SK-N-MC (cell line): Measurements from ENCODE around the gene CYBA.

Experiments used
- DNase-seq: peaks from one replicate; pipeline ENCODE4 v3.0.0-alpha.2; 2011; ENCODE audit warnings: low read depth, low spot score
- H3K27ac ChIP-seq: fragments of 200-600 bp; sonication (generic); 2 replicates; pipeline ENCODE4 v1.5.1; 2016; ENCODE audit warnings: mixed run types
- H3K36me3 ChIP-seq: fragments of 200-600 bp; sonication (generic); 2 replicates; pipeline ENCODE4 v1.6.1; 2017; ENCODE audit warnings: antibody characterized with exemption, low read length, mixed read lengths; ENCODE audit not compliant: insufficient read depth
- H3K4me3 ChIP-seq: fragments of 200-600 bp; sonication (generic); 2 replicates; pipeline ENCODE4 v1.5.1; 2016
- H3K9ac ChIP-seq: fragments of 200-600 bp; sonication (generic); 2 replicates; pipeline ENCODE4 v1.8.0; 2017; ENCODE audit warnings: mixed run types, mixed read lengths; ENCODE audit not compliant: insufficient read length
- H3K9me3 ChIP-seq: fragments of 200-600 bp; sonication (generic); 2 replicates; pipeline ENCODE4 v1.6.1; 2017; ENCODE audit warnings: low read depth, mild to moderate bottlenecking, antibody characterized with exemption, low read length, moderate library complexity, mixed read lengths
- EZH2 ChIP-seq: fragments of 200-600 bp; sonication (generic); IDR thresholded peaks from one replicate; pipeline ENCODE4 v1.6.1; 2017; ENCODE audit warnings: antibody characterized with exemption
- FOXP2 ChIP-seq: optimal IDR thresholded peaks from 2 replicates; pipeline ENCODE3; 2011; ENCODE audit warnings: mild to moderate bottlenecking, moderate library complexity; ENCODE audit not compliant: insufficient read depth; ENCODE audit errors: extremely low read length, control extremely low read depth
- POLR2AphosphoS5 ChIP-seq: IDR thresholded peaks from 2 replicates; pipeline ENCODE4 v1.6.1; 2012; ENCODE audit warnings: mild to moderate bottlenecking, low read depth, low read length, borderline replicate concordance

Gene CYBA

DNA sequence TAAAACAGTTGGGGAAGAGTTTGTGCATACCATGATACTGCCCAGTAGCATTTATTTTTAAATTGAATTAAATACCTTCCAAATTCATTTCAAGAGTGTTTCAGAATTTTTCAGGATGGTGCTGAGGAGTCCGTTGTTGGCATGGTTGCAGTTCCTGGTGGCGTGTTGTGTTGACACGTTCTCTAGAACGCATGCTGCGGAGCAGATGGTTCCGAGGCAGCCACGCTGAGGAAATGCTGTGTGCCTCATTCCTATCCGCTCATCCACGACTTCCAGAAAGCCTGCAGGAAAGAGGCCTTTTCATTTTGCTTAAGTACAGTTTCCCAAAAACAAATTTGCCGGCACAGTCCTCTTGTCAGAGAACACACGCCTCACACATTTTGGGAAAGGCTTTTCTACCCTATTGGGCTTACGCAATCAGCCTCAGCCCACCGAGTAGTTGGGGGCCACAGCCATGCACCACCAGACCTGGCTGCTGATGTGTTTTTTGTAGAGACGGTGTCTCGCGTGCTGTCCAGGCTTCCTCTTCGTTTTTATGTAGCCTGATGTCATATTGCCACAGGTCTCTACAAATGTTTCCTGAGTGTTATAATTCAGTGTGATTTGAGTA is 44.6 kb downstream of the CYBA start:
- H3K27ac ChIP-seq = no peak overlapping the region
- H3K9me3 ChIP-seq = no peaks in the 10 kb centered on the region
- H3K36me3 ChIP-seq = no peaks in the 10 kb centered on the region; the same call in 1 of the 2 replicates
- H3K4me3 ChIP-seq = no peak overlapping the region
- DNase-seq = no peak
- no peak for TF ChIP-seq FOXP2
- no peak for TF ChIP-seq POLR2AphosphoS5
- no peak for TF ChIP-seq EZH2
- H3K9ac ChIP-seq = no peak overlapping the region

DNA sequence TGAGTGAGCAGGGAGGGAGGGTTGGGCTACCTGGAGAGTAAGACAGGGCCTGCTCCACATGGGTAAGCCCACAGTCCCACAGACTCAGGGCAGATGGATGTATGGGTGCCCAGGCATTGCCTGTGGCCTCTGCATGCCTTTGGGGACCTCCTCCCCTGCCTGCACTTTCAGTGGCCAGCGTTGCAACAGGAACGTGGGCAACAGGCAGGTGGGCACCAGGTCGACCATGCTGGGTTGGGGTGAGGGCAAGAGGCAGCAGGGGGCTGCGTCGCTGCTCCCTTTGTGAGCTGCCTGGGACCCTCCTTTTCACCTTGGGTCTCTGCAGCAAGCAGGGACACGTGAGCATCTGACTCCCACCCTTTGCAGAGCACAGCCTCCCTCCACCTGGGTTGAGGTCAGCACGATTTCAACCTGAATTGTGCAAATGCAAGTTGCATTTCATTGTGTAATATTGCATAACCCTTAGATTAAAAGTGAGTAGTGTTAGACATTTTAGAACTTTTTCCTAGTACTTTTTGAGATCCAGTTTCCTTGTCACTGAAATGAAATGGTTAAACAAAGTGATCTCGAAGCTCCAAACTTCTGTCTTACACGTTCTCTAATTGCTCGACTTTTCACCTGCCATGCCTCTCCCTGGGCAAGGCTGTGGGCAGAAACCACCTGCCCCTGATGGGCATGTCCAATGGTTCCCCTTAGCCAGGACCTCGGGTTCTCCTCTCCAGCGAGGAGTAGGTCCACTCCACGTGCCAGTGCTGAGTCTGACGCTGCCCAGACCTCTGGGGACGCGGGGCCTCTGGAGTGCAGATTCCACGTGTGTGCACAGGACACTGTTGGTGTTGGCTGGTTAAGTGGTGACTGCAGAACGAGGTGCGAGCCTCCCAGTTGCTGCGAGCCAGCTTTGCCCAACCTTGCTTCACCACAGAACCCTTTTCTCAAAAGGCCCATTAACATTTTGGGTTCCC is 45.4 kb downstream of the CYBA start:
- no peak for DNase-seq
- no peak for TF ChIP-seq POLR2AphosphoS5
- no peak for TF ChIP-seq EZH2
- no peak for TF ChIP-seq FOXP2
- peaks cover 5% of the 10 kb centered on the region; the same call in 1 of the 2 replicates for H3K36me3 ChIP-seq
- no peaks in the 10 kb centered on the region for H3K9me3 ChIP-seq
- no peak overlapping the region for H3K9ac ChIP-seq
- no peak overlapping the region for H3K27ac ChIP-seq
- H3K4me3 ChIP-seq = no peak overlapping the region

DNA sequence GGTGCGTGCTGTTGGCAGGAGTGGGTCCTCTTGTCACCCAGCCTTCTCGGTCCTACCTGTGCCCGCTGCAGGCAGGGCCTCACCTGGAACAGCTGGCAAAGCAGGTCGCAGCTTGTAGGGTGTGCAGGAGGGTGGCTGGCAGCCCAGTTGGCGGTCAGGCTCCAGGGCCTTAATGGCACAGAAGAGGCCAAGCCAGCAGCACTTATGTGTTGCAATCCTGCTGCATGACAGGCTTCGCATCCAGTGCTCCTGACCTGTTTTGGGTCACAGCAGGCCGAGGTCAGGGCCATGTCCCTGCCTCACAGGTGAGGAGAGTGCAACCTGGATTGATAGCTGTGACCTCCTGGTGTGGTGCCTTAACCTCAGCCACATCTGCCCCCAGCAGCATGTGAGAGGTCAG is 48.8 kb downstream of the CYBA start:
- Histone ChIP-seq H3K36me3 (peaks cover 12% of the 10 kb centered on the region; the same call in 1 of the 2 replicates), H3K9me3 (no peaks in the 10 kb centered on the region), H3K9ac (no peak overlapping the region), H3K4me3 (no peak overlapping the region), H3K27ac (no peak overlapping the region)
- DNase-seq = no peak
- TF ChIP-seq FOXP2 (no peak), EZH2 (no peak), POLR2AphosphoS5 (no peak)

DNA sequence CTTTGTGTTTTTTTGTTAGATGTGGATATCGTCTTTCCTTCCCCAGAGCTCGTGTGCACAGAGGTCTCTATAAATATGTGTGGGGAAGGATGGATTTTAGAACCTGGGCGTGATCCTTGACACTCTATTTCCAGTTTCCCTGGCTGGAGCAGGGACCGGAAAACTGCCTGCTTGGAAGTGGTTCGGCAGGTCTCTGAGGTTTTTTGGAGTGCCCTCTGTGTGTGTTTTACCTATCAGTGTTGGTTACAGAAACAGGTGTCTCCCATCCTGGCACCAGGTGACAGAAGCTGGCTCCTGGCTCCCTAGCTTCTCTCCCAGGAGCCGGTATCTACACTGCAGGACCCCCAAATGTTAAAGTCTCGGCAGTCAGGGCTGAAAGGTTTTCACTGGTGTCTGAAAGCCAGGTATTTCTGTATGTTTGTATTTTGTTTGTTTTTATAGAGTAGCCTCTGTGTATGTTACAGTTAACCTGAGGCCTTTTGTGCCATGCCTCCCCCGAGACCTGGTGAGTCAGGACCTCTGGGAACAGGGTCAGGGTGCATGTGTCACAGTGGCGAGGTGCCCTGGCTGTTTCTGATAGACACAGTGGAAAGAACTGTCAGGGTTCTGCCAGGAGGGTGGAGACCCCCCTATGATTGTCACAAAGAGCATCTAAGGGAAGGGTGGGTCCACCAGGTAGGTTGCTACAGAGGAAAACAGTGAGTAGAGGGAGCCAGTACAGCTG is 49.4 kb downstream of the CYBA start:
- no peak overlapping the region for H3K9ac ChIP-seq
- no peaks in the 10 kb centered on the region for H3K9me3 ChIP-seq
- no peak overlapping the region for H3K27ac ChIP-seq
- TF ChIP-seq EZH2 = no peak
- no peak for TF ChIP-seq FOXP2
- no peak for TF ChIP-seq POLR2AphosphoS5
- no peak overlapping the region for H3K4me3 ChIP-seq
- DNase-seq = no peak
- H3K36me3 ChIP-seq = peaks cover 12% of the 10 kb centered on the region; the same call in 1 of the 2 replicates

DNA sequence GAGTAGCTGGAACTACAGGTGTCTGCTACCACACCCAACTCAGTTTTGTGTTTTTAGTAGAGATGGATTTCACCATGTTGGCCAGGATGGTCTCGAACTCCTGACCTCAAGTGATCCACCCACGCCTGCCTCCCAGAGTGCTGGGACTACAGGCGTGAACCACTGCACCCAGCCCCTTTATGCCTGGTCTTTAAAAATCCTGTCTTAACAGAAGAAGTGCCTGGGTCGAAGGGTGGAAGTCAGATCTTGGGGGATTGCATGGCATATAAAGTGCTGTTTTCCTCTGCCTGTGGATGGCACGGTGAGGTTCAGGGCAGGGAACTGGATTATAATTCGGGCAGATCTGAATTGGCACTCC is 50.3 kb downstream of the CYBA start:
- Histone ChIP-seq H3K9me3 (no peaks in the 10 kb centered on the region), H3K36me3 (peaks cover 12% of the 10 kb centered on the region; the same call in 1 of the 2 replicates), H3K4me3 (no peak overlapping the region), H3K27ac (no peak overlapping the region), H3K9ac (no peak overlapping the region)
- TF ChIP-seq EZH2 (no peak), POLR2AphosphoS5 (no peak), FOXP2 (no peak)
- no peak for DNase-seq

DNA sequence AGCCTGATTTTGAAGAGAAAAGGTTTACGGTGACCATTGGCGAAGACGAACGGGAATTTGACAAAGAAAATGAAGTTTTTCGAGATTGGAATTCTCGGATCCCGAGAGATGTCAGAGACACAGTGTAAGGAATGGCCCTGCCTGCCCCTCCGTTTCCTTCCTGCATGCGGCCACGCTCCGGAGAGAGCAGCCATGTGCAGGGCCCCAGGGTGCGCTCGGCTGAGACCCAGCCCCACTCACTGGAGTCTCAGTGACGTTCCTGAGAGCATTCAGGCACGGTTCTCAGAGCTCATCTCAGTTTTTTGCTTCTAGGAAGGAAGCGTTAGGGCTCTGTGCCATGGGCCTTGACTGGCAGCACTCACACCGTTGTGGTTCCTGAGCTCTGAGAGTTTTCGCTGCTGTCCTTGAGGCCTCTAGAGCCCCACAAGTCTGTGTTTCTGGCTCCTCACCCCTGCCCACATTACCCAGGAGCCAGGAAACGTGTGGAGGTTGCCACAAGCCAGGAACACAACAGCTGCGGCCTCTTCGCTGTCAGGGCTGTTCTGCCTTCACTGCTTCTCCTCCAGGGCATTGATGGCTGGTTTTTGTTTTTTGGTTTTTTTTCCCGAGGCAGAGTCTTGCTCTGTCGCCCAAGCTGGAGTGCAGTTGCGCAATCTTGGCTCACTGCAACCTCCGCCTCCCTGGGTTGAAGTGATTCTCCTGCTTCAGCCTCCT is 50.9 kb downstream of the CYBA start:
- H3K4me3 ChIP-seq = no peak overlapping the region
- no peak for TF ChIP-seq EZH2
- TF ChIP-seq FOXP2 = no peak
- TF ChIP-seq POLR2AphosphoS5 = no peak
- H3K9me3 ChIP-seq = no peaks in the 10 kb centered on the region
- H3K36me3 ChIP-seq = peaks cover 12% of the 10 kb centered on the region; the same call in 1 of the 2 replicates
- H3K27ac ChIP-seq = no peak overlapping the region
- H3K9ac ChIP-seq = no peak overlapping the region
- no peak for DNase-seq

DNA sequence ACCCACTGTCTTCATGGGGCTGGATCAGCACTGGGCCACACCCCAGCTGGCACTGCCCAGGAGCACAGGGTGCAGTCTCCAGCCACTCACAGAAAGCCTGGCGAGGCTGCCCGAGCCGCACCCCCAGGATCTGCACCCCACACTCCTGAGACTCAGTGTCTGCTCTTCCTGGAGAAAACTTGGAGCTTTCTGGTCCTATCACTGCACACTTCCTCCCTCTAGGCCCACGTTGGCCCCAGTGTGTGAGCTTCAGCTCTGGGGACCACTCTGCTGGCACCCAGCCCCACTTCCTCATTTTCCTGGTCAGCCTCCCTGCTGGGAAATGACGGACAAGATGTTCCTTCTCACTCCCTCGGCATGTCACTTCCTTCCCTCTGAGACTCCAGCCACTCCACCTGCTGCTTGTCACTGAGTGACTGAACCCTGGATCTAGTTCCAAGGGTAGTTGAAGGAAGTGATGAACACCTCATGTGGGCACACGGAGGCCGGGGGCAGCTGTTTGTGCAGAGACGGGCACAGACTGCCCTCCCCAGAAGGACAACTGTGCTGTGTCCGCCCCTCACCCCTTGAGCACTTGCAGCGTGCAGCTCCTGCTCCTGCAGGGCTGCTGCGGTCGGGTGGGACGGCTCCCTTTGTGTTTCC is 51.6 kb downstream of the CYBA start:
- H3K36me3 ChIP-seq = peaks cover 12% of the 10 kb centered on the region; the same call in 1 of the 2 replicates
- H3K27ac ChIP-seq = no peak overlapping the region
- H3K9ac ChIP-seq = no peak overlapping the region
- DNase-seq = no peak
- H3K4me3 ChIP-seq = no peak overlapping the region
- no peak for TF ChIP-seq FOXP2
- no peak for TF ChIP-seq POLR2AphosphoS5
- no peak for TF ChIP-seq EZH2
- H3K9me3 ChIP-seq = no peaks in the 10 kb centered on the region
